GM20000 (cell line): ENCODE results near the gene PCP4.

Source experiments
- DNase-seq: peaks from one replicate; pipeline ENCODE4 v3.0.0; 2012; ENCODE audit warnings: low spot score
- TF ChIP-seq, protein P1 (sequence below): IDR thresholded peaks from 2 replicates; pipeline ENCODE4 v1.5.1; 2012; ENCODE audit warnings: mild to moderate bottlenecking, control low read depth; ENCODE audit errors: extremely low read depth, missing control alignments

Gene PCP4

DNA sequence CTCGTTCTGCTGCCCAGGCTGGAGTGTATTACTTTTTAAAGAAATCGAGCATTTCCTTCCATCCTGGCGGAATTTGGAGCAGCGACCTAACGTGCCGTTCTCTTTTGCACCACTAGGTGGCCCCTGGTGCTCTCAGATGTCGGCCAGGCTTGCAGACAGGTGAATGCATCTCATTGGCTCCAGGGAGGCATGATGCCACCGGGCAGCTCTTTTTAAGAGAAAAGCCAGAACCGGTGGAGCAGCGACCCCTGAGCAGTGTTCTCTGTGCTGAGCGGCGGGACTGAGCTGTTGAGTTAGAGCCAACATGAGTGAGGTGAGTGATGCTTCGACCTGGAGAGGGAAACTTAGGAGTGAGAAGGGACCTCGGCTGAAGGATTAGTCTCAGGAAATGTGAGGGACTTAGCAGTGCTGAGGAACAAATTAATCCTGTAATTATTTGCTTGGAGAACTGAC, at the start of gene PCP4:
Gene PCP4, plus strand, starts transcription at position 241 of the 453 bp plus-strand sequence. Its CDS starts 64 bp downstream, at position 305.
- TF ChIP-seq, protein P1, sequence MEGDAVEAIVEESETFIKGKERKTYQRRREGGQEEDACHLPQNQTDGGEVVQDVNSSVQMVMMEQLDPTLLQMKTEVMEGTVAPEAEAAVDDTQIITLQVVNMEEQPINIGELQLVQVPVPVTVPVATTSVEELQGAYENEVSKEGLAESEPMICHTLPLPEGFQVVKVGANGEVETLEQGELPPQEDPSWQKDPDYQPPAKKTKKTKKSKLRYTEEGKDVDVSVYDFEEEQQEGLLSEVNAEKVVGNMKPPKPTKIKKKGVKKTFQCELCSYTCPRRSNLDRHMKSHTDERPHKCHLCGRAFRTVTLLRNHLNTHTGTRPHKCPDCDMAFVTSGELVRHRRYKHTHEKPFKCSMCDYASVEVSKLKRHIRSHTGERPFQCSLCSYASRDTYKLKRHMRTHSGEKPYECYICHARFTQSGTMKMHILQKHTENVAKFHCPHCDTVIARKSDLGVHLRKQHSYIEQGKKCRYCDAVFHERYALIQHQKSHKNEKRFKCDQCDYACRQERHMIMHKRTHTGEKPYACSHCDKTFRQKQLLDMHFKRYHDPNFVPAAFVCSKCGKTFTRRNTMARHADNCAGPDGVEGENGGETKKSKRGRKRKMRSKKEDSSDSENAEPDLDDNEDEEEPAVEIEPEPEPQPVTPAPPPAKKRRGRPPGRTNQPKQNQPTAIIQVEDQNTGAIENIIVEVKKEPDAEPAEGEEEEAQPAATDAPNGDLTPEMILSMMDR: peak; percentile 53
- DNase-seq: peak; percentile 27

DNA sequence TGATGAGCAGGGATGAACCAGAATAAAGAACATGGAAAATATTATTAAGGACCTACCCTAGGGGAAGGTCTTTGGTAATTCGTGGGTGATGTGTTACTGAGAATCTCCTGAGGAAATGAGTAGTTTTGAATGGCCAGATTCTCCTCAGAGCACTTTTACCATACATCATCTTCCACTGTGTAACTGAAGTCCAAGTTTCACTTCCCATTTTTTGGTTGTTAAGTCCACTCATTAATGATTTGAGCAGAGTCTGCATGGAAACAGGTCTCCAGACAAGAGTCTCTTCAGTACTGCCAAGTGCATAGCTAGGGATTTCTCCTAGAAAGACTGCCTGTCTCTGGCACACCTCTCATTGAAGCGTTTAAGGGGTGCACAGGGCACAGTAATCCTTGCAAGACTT, 48.7 kb upstream of the PCP4 start:
- TF ChIP-seq, protein P1: no peak
- DNase-seq: no peak

DNA sequence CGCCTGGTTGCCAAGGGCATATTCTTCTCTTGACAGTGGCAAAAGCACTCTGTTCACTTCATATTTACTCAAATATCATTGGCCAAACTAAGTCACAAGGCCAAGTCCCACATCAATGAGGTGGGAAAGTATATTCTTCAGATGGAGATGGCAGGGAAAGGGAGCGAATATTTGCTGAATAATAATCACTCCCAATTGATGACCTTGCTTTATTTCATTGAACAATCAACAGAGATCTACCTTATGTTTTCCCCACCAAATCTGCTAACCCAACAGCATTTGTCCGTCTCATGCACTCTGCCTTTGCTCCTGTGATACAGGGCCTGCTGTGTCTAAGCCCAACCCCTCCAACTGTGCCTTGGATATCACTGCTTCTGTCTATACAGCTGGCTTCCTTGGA, 45.2 kb upstream of the PCP4 start:
- DNase-seq: no peak
- TF ChIP-seq, protein P1: no peak

DNA sequence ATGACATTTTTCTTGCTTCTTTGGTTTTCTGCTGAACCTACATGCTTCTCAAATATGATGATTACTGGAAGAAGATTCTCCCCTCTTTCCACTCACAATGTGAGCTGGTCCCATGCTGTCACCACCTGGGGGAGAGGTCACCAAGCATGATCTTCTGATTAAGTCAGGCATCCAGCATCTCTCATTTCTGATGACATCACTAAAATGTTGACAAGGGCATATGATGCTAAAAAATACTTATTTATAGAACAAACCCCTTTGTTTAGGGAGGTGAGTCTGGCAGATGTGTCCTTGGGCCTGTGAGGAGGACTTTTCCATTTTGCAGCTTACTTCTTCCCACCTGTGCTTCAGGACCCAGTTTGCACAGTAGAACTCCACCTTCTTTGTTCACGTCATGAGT, 42.0 kb upstream of the PCP4 start:
- DNase-seq: no peak
- TF ChIP-seq, protein P1: no peak

DNA sequence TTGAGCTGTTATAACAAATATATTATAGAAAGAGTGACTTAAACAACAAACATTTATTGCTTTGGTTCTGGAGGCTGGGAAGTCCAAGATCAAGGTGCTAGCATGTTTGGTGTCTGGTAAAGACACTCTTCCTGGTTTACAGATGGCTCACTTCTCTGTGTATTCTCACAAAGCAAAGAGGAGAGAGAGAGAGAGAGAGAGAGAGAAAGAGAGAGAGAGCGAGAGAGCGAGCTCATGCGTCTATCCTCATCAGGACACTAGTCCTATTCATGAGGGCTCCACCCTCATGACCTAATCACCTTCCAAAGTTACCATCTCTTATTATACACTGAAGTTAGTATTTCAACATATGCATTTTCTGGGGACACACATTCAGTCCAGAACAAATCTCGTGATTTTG, 32.7 kb upstream of the PCP4 start:
- TF ChIP-seq, protein P1: no peak
- DNase-seq: no peak

DNA sequence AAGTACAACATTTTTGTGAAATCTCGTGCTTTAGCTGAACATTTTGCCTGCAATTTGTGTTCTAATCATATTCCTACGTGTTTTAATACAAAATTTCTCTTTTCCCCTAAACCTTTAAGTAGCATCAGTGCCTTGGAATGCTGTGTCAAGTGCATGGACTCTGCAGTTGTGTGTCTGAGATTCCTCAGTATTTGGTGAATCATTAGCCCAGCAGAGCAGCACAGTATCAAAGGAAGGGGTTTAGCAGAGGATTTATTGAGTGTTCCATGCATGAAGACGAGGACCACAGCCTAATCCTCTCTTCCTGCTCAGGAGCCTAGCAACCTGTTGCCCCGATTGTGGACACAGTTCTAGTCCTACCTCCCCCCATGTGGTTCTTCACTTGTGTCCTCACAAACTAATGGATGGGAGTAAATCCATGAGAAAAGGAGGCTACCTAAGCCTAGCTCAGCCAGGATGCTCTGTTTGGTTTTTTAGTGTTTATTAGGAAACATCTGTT, 29.3 kb upstream of the PCP4 start:
- TF ChIP-seq, protein P1: no peak
- no peak for DNase-seq

DNA sequence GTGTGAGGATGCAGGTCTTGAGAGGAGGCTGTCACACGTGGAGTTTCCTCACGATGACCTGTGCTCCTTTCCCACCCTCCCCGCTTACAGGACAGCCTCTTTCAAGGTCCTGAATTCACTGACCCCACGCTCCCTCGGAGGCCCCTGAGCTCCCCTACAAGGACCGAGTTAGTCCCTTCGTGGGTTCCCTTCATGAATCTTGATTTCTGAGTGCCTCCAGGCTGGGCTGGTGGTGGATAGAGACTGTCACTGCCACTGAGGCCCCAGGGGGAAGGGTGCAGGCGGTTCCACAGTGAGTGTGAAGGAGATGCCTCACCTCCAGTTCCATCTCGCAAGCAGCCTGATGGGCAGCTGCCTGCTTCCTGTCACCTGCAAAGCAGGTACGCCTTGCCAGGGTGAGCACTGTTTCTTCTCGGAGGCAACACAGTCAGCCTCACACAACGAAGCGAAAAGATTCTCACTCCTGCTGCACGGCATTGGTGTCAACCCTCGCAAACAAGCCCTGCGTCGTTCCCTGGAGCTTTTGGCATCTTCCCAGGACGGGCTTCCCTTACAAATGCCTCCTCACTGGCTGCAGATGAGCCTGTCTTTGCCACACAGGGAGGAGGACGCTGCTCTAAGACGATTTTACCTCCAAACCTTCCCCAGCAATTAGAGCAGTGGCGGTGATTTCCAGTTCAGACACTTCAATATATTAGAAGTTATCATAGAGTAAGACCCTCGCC, 26.7 kb upstream of the PCP4 start:
- no peak for DNase-seq
- TF ChIP-seq, protein P1: no peak
